Measurements from ENCODE around the gene FAM222B. TPM values are rescaled to one million over a fixed set of nuclear protein-coding genes. Genes with fewer than 3 reads are reported as not detected.
A peak's percentile ranks its signal among the peaks of the same experiment; 100 is the strongest.

The FAM222B gene
- total and polyA plus RNA-seq, 7 experiments from 2014 or later: 11.8 to 24.4 (median 22.3) TPM

GRCh38 chr17:28816540-28816939 lies 26.1 kb downstream of the FAM222B start:
- Histone ChIP-seq H3K9me3 (ENCODE audit: control insufficient read depth in 2 of 3, low read length in 3 of 3) (no peaks in the 10 kb centered on the region), H3K4me1 (ENCODE audit: control insufficient read depth in 2 of 2, insufficient read depth in 2 of 2, low read length in 2 of 2) (peaks cover 0 to 6% of the 10 kb centered on the region in 2 donors), H3K27ac (ENCODE audit: low read depth, low read length) (no peak overlapping the region), H3K4me3 (ENCODE audit: low read length) (no peak overlapping the region), H3K36me3 (ENCODE audit: control insufficient read depth in 2 of 3, insufficient read depth in 3 of 3, low read length in 3 of 3) (no peaks in the 10 kb centered on the region), H3K27me3 (ENCODE audit: control insufficient read depth in 2 of 2, insufficient read depth in 2 of 2, low read length in 2 of 2) (no peaks in the 10 kb centered on the region)
- peak overlapping the region in 4 of 9 donors; percentile 15 to 36 (median 21) for H3K27ac Mint-ChIP-seq
- H3K27me3 Mint-ChIP-seq: no peaks in the 10 kb centered on the region
- H3K9me3 Mint-ChIP-seq: no peaks in the 10 kb centered on the region
- ChIA-PET POLR2A (no interaction called here), CTCF (no interaction called here)
- no peak for DNase-seq
- intact Hi-C loops (cut with micrococcal nuclease): loop anchor here in 1 of 2 donors (10.0 kb wide), 1 partner anchor 52 kb away; no protein-coding TSS in a partner anchor
- peaks cover 0 to 3% (median 2%) of the 10 kb centered on the region in 5 donors for H3K36me3 Mint-ChIP-seq
- H3K4me1 Mint-ChIP-seq: peaks cover 6 to 35% (median 15%) of the 10 kb centered on the region in 7 donors
- ATAC-seq: no peak
- no peak overlapping the region for H3K4me3 Mint-ChIP-seq

- ChIA-PET POLR2A (interaction anchor here (0.6 to 1.9 kb wide), 5 partner anchors 26 to 458 kb away, joined by 3 to 5 read pairs (median 4); partner anchors contain the start of genes DHRS13 and FLOT2), CTCF (interaction anchor here (0.7 to 1.7 kb wide), 2 partner anchors 49 to 114 kb away, joined by 3 to 4 read pairs; no protein-coding TSS in a partner anchor)
- Mint-ChIP-seq H3K27me3 (no peaks in the 10 kb centered on the region), H3K36me3 (peaks cover 0 to 2% (median 0%) of the 10 kb centered on the region in 5 donors), H3K4me3 (peak overlapping the region; percentile 87 to 99 (median 92)), H3K4me1 (peaks cover 20 to 45% (median 37%) of the 10 kb centered on the region in 7 donors), H3K9me3 (no peaks in the 10 kb centered on the region), H3K27ac (peak overlapping the region; percentile 78 to 100 (median 97))
- H3K27me3 ChIP-seq (ENCODE audit: control insufficient read depth in 2 of 2, insufficient read depth in 2 of 2, low read length in 2 of 2): no peaks in the 10 kb centered on the region
- H3K36me3 ChIP-seq (ENCODE audit: control insufficient read depth in 2 of 3, insufficient read depth in 3 of 3, low read length in 3 of 3): no peaks in the 10 kb centered on the region
- no peaks in the 10 kb centered on the region for H3K9me3 ChIP-seq (ENCODE audit: control insufficient read depth in 2 of 3, low read length in 3 of 3)
- ATAC-seq: peak; percentile 68
- intact Hi-C loops (cut with micrococcal nuclease): loop anchor here (1.0 to 10.0 kb wide), 10 partner anchors 29 to 152 kb away; partner anchors contain the start of genes FAM222B (in 2 of the 2), DHRS13 (in 1 of the 2), NEK8 (in 1 of the 2) and SDF2 (in 1 of the 2)
- H3K4me1 ChIP-seq (ENCODE audit: control insufficient read depth in 2 of 2, insufficient read depth in 2 of 2, low read length in 2 of 2): peaks cover 0 to 16% of the 10 kb centered on the region in 2 donors
- H3K27ac ChIP-seq (ENCODE audit: low read depth, low read length): peak overlapping the region; percentile 96
- DNase-seq: peak in 1 of 9 donors; percentile 81
- peak overlapping the region; percentile 85 for H3K4me3 ChIP-seq (ENCODE audit: low read length)
These were observed 29.7 kb downstream of the FAM222B start for GRCh38 chr17:28812748-28813377.

DNA sequence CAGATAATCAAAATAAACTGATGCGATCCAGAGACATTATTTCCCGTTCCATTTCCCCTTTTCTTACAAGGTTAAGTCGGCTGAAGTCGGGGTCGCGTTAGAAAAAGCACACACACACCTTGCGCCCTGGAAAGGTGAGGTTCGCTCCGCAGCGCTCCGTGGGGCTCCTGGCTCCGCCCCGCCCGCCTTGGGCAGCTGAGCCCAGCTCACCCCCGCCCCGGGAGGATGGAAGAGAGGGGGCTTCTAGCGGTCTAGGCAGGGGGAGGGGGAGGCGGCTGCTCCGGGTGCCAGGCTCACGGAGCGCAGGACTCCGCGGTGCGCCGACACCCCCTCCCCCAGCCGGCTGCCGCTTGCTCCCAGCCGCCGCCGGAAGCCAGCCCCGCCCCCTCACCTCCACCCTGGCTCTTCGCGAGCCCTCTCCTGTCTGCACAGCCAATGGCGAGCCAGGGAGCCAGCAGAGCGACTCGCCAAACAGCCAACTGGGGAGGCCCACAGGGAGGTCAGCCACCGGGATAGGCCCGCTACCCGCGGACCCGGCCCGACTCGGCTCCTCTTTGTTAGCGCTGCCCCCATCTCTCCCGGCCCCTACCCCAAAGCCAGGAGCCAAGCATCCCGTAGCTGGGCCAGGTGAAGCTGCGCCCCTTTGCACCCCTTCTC lies 30.4 kb downstream of the FAM222B start:
- Mint-ChIP-seq H3K27ac (peak overlapping the region; percentile 82 to 100 (median 97)), H3K36me3 (no peaks in the 10 kb centered on the region), H3K4me1 (peaks cover 21 to 49% (median 40%) of the 10 kb centered on the region in 7 donors), H3K4me3 (peak overlapping the region; percentile 87 to 99 (median 92)), H3K27me3 (no peaks in the 10 kb centered on the region), H3K9me3 (no peaks in the 10 kb centered on the region)
- H3K9me3 ChIP-seq (ENCODE audit: control insufficient read depth in 2 of 3, low read length in 3 of 3): no peaks in the 10 kb centered on the region
- DNase-seq (peak; percentile 91 to 97 (median 95)), ATAC-seq (peak; percentile 100)
- ChIA-PET CTCF (interaction anchor here (0.7 to 2.4 kb wide), 5 partner anchors 49 to 115 kb away, joined by 3 to 6 read pairs (median 4); partner anchors contain the start of gene TLCD1), POLR2A (interaction anchor here (0.6 to 1.9 kb wide), 10 partner anchors 9 to 140 kb away, joined by 3 to 6 read pairs (median 4); partner anchors contain the start of genes DHRS13, FAM222B, FLOT2 and PHF12)
- H3K27ac ChIP-seq (ENCODE audit: low read depth, low read length): peak overlapping the region; percentile 96
- peak overlapping the region; percentile 85 for H3K4me3 ChIP-seq (ENCODE audit: low read length)
- peaks cover 0 to 16% of the 10 kb centered on the region in 2 donors for H3K4me1 ChIP-seq (ENCODE audit: control insufficient read depth in 2 of 2, insufficient read depth in 2 of 2, low read length in 2 of 2)
- no peaks in the 10 kb centered on the region for H3K27me3 ChIP-seq (ENCODE audit: control insufficient read depth in 2 of 2, insufficient read depth in 2 of 2, low read length in 2 of 2)
- no peaks in the 10 kb centered on the region for H3K36me3 ChIP-seq (ENCODE audit: control insufficient read depth in 2 of 3, insufficient read depth in 3 of 3, low read length in 3 of 3)
- intact Hi-C loops (cut with micrococcal nuclease): loop anchor here (1.0 to 10.0 kb wide), 10 partner anchors 30 to 151 kb away; partner anchors contain the start of genes FAM222B (in 2 of the 2), DHRS13 (in 1 of the 2), NEK8 (in 1 of the 2) and SDF2 (in 1 of the 2)

- CTCF ChIA-PET: interaction anchor here (0.7 to 2.4 kb wide), 5 partner anchors 24 to 115 kb away, joined by 3 to 6 read pairs (median 4); partner anchors contain the start of gene TLCD1
- POLR2A ChIA-PET: interaction anchor here (0.8 to 1.9 kb wide), 8 partner anchors 9 to 140 kb away, joined by 3 to 6 read pairs (median 4); partner anchors contain the start of genes FAM222B, FLOT2 and PHF12
- intact Hi-C loops (cut with micrococcal nuclease): loop anchor here (1.0 to 10.0 kb wide), 10 partner anchors 31 to 151 kb away; partner anchors contain the start of genes FAM222B (in 2 of the 2), DHRS13 (in 1 of the 2), NEK8 (in 1 of the 2) and SDF2 (in 1 of the 2)
- Mint-ChIP-seq H3K36me3 (no peaks in the 10 kb centered on the region), H3K27ac (peak overlapping the region; percentile 80 to 98 (median 85)), H3K27me3 (no peaks in the 10 kb centered on the region), H3K9me3 (no peaks in the 10 kb centered on the region), H3K4me1 (peaks cover 21 to 47% (median 38%) of the 10 kb centered on the region in 7 donors), H3K4me3 (peak overlapping the region; percentile 87 to 99 (median 92))
- DNase-seq (peak in 4 of 9 donors; percentile 2 to 26 (median 19)), ATAC-seq (no peak)
- Histone ChIP-seq H3K27me3 (ENCODE audit: control insufficient read depth in 2 of 2, insufficient read depth in 2 of 2, low read length in 2 of 2) (no peaks in the 10 kb centered on the region), H3K4me3 (ENCODE audit: low read length) (peak overlapping the region; percentile 85), H3K4me1 (ENCODE audit: control insufficient read depth in 2 of 2, insufficient read depth in 2 of 2, low read length in 2 of 2) (peaks cover 0 to 16% of the 10 kb centered on the region in 2 donors), H3K9me3 (ENCODE audit: control insufficient read depth in 2 of 3, low read length in 3 of 3) (no peaks in the 10 kb centered on the region), H3K27ac (ENCODE audit: low read depth, low read length) (peak overlapping the region; percentile 96), H3K36me3 (ENCODE audit: control insufficient read depth in 2 of 3, insufficient read depth in 3 of 3, low read length in 3 of 3) (no peaks in the 10 kb centered on the region)
These were observed 30.9 kb downstream of the FAM222B start for GRCh38 chr17:28811651-28812090.

DNA sequence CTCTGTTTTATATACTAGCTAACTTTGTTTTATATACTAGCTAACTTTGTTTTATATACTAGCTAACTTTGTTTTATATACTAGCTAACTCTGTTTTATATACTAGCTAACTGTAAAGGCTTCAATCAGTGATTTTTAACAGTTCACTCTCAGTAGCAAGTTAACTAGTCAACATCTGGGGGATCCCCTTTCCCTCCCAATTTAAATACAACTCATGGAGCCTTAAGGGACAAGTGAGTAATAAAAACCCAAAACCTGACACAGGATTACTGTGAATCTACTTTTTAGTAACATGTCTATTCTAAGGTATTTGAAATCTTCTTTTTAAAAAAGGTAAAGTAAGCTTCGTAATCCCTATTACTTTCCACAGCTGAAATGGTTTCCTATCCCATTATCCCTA lies 32.2 kb downstream of the FAM222B start:
- intact Hi-C loops (cut with micrococcal nuclease): loop anchor here in 1 of 2 donors (10.0 kb wide), 1 partner anchor 46 kb away; no protein-coding TSS in a partner anchor
- Mint-ChIP-seq H3K4me3 (peak overlapping the region in 2 of 10 donors; percentile 87 to 96), H3K36me3 (peaks cover 0 to 5% (median 4%) of the 10 kb centered on the region in 5 donors), H3K27me3 (no peaks in the 10 kb centered on the region), H3K27ac (peak overlapping the region in 3 of 9 donors; percentile 20 to 45 (median 30)), H3K9me3 (no peaks in the 10 kb centered on the region), H3K4me1 (peaks cover 21 to 51% (median 38%) of the 10 kb centered on the region in 7 donors)
- Histone ChIP-seq H3K4me3 (ENCODE audit: low read length) (no peak overlapping the region), H3K4me1 (ENCODE audit: control insufficient read depth in 2 of 2, insufficient read depth in 2 of 2, low read length in 2 of 2) (peaks cover 0 to 16% of the 10 kb centered on the region in 2 donors), H3K27ac (ENCODE audit: low read depth, low read length) (no peak overlapping the region), H3K27me3 (ENCODE audit: control insufficient read depth in 2 of 2, insufficient read depth in 2 of 2, low read length in 2 of 2) (no peaks in the 10 kb centered on the region), H3K9me3 (ENCODE audit: control insufficient read depth in 2 of 3, low read length in 3 of 3) (no peaks in the 10 kb centered on the region), H3K36me3 (ENCODE audit: control insufficient read depth in 2 of 3, insufficient read depth in 3 of 3, low read length in 3 of 3) (peaks cover 0 to 7% (median 0%) of the 10 kb centered on the region in 3 experiments)
- ATAC-seq (no peak), DNase-seq (no peak)
- CTCF ChIA-PET: interaction anchor here (1.0 to 2.4 kb wide), 3 partner anchors 45 to 84 kb away, joined by 3 to 6 read pairs (median 5); partner anchors contain the start of gene TLCD1
- POLR2A ChIA-PET: interaction anchor here (0.6 to 1.8 kb wide), 6 partner anchors 10 to 141 kb away, joined by 3 to 6 read pairs (median 4); partner anchors contain the start of genes FAM222B, PHF12 and PROCA1

All from naive thymus-derived CD4-positive, alpha-beta T cell (primary cell).